Ascending aorta (tissue), 2 donors: Measurements from ENCODE around the gene SALL1. TPM values are rescaled to one million over a fixed set of nuclear protein-coding genes. Genes with fewer than 3 reads are reported as not detected.

Experiments
- DNase-seq, 2 donors: peaks; one replicate each; pipeline ENCODE4 v3.0.0-alpha.2; 2019; ENCODE audit warnings: low spot score in 2 of 2
- H3K27ac ChIP-seq, 2 donors: fragments of 200-600 bp; sonication (generic); one replicate each; pipeline ENCODE4 v1.5.1; 2016 to 2017; ENCODE audit warnings: mild to moderate bottlenecking in 1 of 2
- H3K27me3 ChIP-seq: fragments of 200-600 bp; sonication (generic); one replicate; pipeline ENCODE4 v1.5.1; 2017
- H3K36me3 ChIP-seq, 2 donors: fragments of 200-600 bp; sonication (generic); one replicate each; pipeline ENCODE4 v1.5.1; 2016
- H3K4me1 ChIP-seq, 2 donors: fragments of 200-600 bp; sonication (generic); one replicate each; pipeline ENCODE4 v1.5.1; 2016 to 2017; ENCODE audit warnings: mild to moderate bottlenecking in 1 of 2
- H3K4me3 ChIP-seq, 2 donors: fragments of 200-600 bp; sonication (generic); one replicate each; pipeline ENCODE4 v1.5.1; 2016 to 2017; ENCODE audit warnings: mild to moderate bottlenecking in 1 of 2
- H3K9me3 ChIP-seq, 2 donors: fragments of 200-600 bp; sonication (generic); one replicate each; pipeline ENCODE4 v1.5.1; 2016
- CTCF ChIP-seq, 3 experiments: fragments of 200-600 bp in 2 of 3; fragments of 450-650 bp in 1 of 3; sonication (generic) in 2 of 3; IDR thresholded peaks; one replicate each; pipeline ENCODE4 v1.5.1; 2016 to 2019; ENCODE audit warnings: antibody characterized with exemption in 3 of 3, mild to moderate bottlenecking in 1 of 3, moderate library complexity in 1 of 3
- intact Hi-C: fragments of 100-400 bp; cut with DNase I; formaldehyde crosslinking; loops from one replicate; pipeline ENCODE4 v1.15.1; 2023
- total RNA-seq: library from RNA; depleted of rRNA; stranded (reverse); fragments of >200 nt; gene quantifications from one replicate; pipeline ENCODE4 v1.1.0, GENCODE V29; 2016

The SALL1 gene
- total RNA-seq, 1 donor from 2014 or later = not detected

DNA sequence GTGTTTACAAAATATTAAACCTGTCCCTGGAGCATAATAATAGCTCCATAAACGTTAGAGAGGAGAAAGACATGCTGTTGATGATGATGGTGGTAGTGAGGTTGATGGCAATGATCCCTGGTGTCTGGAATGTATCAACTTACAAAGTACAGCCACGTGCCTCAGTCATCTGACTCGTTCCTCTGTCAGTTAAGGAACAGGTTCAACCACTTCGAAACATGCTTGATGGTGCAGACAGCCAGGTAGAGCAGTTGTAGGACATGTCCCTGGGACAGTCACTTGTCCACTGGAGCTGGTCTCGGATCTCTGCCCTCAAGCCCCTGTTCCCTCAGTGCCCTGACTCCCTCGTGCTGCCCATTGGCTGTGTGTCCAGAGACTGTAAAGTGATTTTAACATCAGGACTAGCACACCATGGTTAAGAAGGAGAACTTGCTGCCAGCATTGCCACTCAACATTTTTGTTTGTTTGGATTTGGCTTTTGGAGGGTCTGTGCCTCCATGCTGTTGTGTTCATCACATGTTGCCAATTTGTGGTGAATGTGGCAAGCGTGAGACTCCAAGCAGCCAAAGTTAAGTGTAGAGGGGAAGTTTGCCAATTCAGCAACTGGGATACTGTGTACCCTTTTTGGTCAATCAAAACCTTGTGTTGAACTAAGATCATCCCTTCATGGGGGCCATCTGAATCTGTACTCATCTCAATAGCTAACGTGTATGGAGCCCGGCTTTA is 16.3 kb upstream of the SALL1 start:
- no peak for DNase-seq
- no peak overlapping the region for H3K4me3 ChIP-seq
- H3K9me3 ChIP-seq = no peaks in the 10 kb centered on the region
- TF ChIP-seq CTCF (IDR thresholded peaks at IDR 0.05) = no peak
- no peaks in the 10 kb centered on the region for H3K4me1 ChIP-seq
- H3K27me3 ChIP-seq = no peaks in the 10 kb centered on the region
- H3K36me3 ChIP-seq = no peaks in the 10 kb centered on the region
- no peak overlapping the region for H3K27ac ChIP-seq
- intact Hi-C loops = no loop called here

GRCh38 chr16:51166541-51166940 is 15.5 kb upstream of the SALL1 start:
- no peak for DNase-seq
- intact Hi-C loops = no loop called here
- Histone ChIP-seq H3K27me3 (no peaks in the 10 kb centered on the region), H3K27ac (no peak overlapping the region), H3K4me3 (no peak overlapping the region), H3K9me3 (no peaks in the 10 kb centered on the region), H3K36me3 (no peaks in the 10 kb centered on the region), H3K4me1 (no peaks in the 10 kb centered on the region)
- TF ChIP-seq CTCF (IDR thresholded peaks at IDR 0.05) = no peak

- Histone ChIP-seq H3K27ac (no peak overlapping the region), H3K4me1 (no peaks in the 10 kb centered on the region), H3K27me3 (no peaks in the 10 kb centered on the region), H3K9me3 (no peaks in the 10 kb centered on the region), H3K36me3 (no peaks in the 10 kb centered on the region), H3K4me3 (no peak overlapping the region)
- DNase-seq = no peak
- TF ChIP-seq CTCF (IDR thresholded peaks at IDR 0.05) = no peak
- intact Hi-C loops = no loop called here
Observed at GRCh38 chr16:51166091-51166490, 15.0 kb upstream of the SALL1 start.

DNA sequence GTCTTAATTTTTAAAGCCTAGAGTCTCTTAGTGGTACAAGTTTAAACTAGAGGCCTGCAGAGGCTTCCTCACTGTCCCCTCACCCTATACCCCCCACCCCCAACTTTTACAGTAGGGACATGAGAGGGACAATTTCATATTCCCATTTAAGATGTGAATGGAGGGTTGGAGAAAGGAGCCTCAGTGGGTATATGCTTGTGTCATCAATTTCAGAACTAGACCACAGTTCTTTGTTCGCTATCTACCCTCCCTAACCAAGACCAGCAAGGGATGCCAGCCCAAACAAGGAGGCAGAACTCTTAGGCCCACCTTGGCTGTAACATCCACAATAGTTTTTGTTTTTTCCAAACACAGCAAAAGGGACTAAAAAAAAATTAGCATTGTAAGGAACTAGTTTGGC is 14.0 kb upstream of the SALL1 start:
- no peaks in the 10 kb centered on the region for H3K36me3 ChIP-seq
- H3K9me3 ChIP-seq = no peaks in the 10 kb centered on the region
- H3K27me3 ChIP-seq = no peaks in the 10 kb centered on the region
- H3K4me1 ChIP-seq = no peaks in the 10 kb centered on the region
- TF ChIP-seq CTCF (IDR thresholded peaks at IDR 0.05) = no peak
- H3K4me3 ChIP-seq = no peak overlapping the region
- no peak overlapping the region for H3K27ac ChIP-seq
- no peak for DNase-seq
- intact Hi-C loops = no loop called here

DNA sequence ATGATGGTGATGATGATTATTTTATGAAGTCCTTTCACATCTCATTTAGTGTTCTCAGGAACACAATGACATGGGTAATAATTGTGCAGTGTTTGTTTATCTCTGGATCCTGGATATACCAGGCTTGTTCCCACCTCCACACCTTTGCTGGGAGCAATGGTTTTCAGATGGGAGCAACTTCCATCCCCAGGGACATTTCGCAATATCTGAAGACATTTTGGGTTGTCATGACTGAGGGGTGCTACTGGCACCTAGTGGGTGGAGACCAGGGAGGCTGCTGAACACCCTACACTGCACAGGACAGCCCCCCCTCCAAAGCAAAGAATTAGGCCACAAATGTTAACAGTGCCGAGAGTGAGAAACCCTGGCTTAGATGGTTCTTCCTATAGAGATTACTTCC is 13.5 kb upstream of the SALL1 start:
- no peak overlapping the region for H3K27ac ChIP-seq
- H3K36me3 ChIP-seq = no peaks in the 10 kb centered on the region
- intact Hi-C loops = no loop called here
- H3K27me3 ChIP-seq = no peaks in the 10 kb centered on the region
- H3K9me3 ChIP-seq = no peaks in the 10 kb centered on the region
- DNase-seq = no peak
- no peak overlapping the region for H3K4me3 ChIP-seq
- TF ChIP-seq CTCF (IDR thresholded peaks at IDR 0.05) = no peak
- H3K4me1 ChIP-seq = no peaks in the 10 kb centered on the region
